SK-N-SH treated with all-trans-retinoic acid at 6 μM for 48 hours (cell line): ENCODE results near the gene ITCH.

Experiments used
- CSDC2 ChIP-seq: fragments of 250-450 bp; sonication (Bioruptor Pico); IDR thresholded peaks from 2 replicates; pipeline ENCODE4 v1.5.0; 2020; ENCODE audit warnings: mild to moderate bottlenecking, moderate library complexity
- CSRNP3 ChIP-seq: fragments of 250-450 bp; sonication (Bioruptor Pico); IDR thresholded peaks from 2 replicates; pipeline ENCODE4 v1.5.1; 2021; ENCODE audit warnings: mild to moderate bottlenecking, moderate library complexity
- ESRRG ChIP-seq: fragments of 250-450 bp; sonication (Bioruptor Pico); IDR thresholded peaks from 2 replicates; pipeline ENCODE4 v1.6.1; 2021; ENCODE audit warnings: mild to moderate bottlenecking
- ISL1 ChIP-seq: fragments of 250-450 bp; sonication (Bioruptor Pico); IDR thresholded peaks from 2 replicates; pipeline ENCODE4 v2.1.2; 2022; ENCODE audit warnings: mild to moderate bottlenecking, moderate library complexity
- OSR1 ChIP-seq: fragments of 250-450 bp; sonication (Bioruptor Pico); IDR thresholded peaks from 2 replicates; pipeline ENCODE4 v1.8.0; 2022; ENCODE audit warnings: moderate library complexity, mild to moderate bottlenecking, inconsistent platforms
- RARB ChIP-seq: fragments of 250-450 bp; sonication (Bioruptor Pico); IDR thresholded peaks from 2 replicates; pipeline ENCODE4 v1.8.0; 2021; ENCODE audit warnings: mild to moderate bottlenecking, moderate library complexity
- TCF4 ChIP-seq: fragments of 250-450 bp; sonication (Bioruptor Pico); IDR thresholded peaks from 2 replicates; pipeline ENCODE4 v1.8.0; 2021; ENCODE audit warnings: mild to moderate bottlenecking, moderate library complexity, borderline replicate concordance
- ZFP3 ChIP-seq: fragments of 250-450 bp; sonication (Bioruptor Pico); IDR thresholded peaks from 2 replicates; pipeline ENCODE4 v1.5.0; 2020; ENCODE audit warnings: mild to moderate bottlenecking, moderate library complexity
- ZFP30 ChIP-seq: fragments of 450-650 bp; formaldehyde crosslinking; IDR thresholded peaks from 2 replicates; pipeline ENCODE4 v1.5.0; 2022; ENCODE audit warnings: mild to moderate bottlenecking, moderate library complexity
- ZNF70 ChIP-seq: fragments of 450-650 bp; formaldehyde crosslinking; IDR thresholded peaks from 2 replicates; pipeline ENCODE4 v1.5.0; 2020; ENCODE audit warnings: mild to moderate bottlenecking, moderate library complexity
- TF ChIP-seq, protein P1 (sequence below): fragments of 250-450 bp; sonication (Bioruptor Pico); IDR thresholded peaks from 2 replicates; pipeline ENCODE4 v1.8.0; 2020; ENCODE audit warnings: mild to moderate bottlenecking, moderate library complexity, borderline replicate concordance

GRCh38 chr20:34373445-34373844 lies 10.4 kb downstream of the ITCH start:
- TF ChIP-seq CSDC2 (CRISPR knock-in tag) (no peak), ZNF70 (no peak), OSR1 (CRISPR knock-in tag) (no peak), RARB (CRISPR knock-in tag) (no peak), ISL1 (no peak), CSRNP3 (CRISPR knock-in tag) (no peak), ESRRG (CRISPR knock-in tag) (no peak), ZFP3 (no peak), ZFP30 (CRISPR knock-in tag) (no peak), TCF4 (CRISPR knock-in tag) (no peak)
- TF ChIP-seq, protein P1, sequence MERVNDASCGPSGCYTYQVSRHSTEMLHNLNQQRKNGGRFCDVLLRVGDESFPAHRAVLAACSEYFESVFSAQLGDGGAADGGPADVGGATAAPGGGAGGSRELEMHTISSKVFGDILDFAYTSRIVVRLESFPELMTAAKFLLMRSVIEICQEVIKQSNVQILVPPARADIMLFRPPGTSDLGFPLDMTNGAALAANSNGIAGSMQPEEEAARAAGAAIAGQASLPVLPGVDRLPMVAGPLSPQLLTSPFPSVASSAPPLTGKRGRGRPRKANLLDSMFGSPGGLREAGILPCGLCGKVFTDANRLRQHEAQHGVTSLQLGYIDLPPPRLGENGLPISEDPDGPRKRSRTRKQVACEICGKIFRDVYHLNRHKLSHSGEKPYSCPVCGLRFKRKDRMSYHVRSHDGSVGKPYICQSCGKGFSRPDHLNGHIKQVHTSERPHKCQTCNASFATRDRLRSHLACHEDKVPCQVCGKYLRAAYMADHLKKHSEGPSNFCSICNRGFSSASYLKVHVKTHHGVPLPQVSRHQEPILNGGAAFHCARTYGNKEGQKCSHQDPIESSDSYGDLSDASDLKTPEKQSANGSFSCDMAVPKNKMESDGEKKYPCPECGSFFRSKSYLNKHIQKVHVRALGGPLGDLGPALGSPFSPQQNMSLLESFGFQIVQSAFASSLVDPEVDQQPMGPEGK (CRISPR knock-in tag): no peak
